Parathyroid adenoma (tissue), 2 donors: ENCODE measurements around the gene TP53INP2.
A peak's percentile ranks its signal among the peaks of the same experiment; 100 is the strongest.

Experiments
- H2AFZ ChIP-seq: fragments of 300-600 bp; sonication (generic); one replicate; pipeline ENCODE4 v1.7.0; 2017; ENCODE audit warnings: antibody characterized with exemption, mild to moderate bottlenecking
- H3K27ac ChIP-seq: fragments of 300-600 bp; sonication (generic); one replicate; pipeline ENCODE4 v1.7.0; 2017
- H3K27me3 ChIP-seq: fragments of 300-600 bp; sonication (generic); one replicate; pipeline ENCODE4 v1.7.0; 2017; ENCODE audit warnings: low read length; ENCODE audit not compliant: control insufficient read depth, insufficient read depth
- H3K36me3 ChIP-seq: fragments of 300-600 bp; sonication (generic); one replicate; pipeline ENCODE4 v1.7.0; 2017; ENCODE audit warnings: low read length; ENCODE audit not compliant: control insufficient read depth, insufficient read depth
- H3K4me1 ChIP-seq: fragments of 300-600 bp; sonication (generic); one replicate; pipeline ENCODE4 v1.7.0; 2017; ENCODE audit warnings: control low read depth
- H3K4me2 ChIP-seq: fragments of 300-600 bp; sonication (generic); one replicate; pipeline ENCODE4 v1.7.0; 2017; ENCODE audit warnings: low read length
- H3K4me3 ChIP-seq: fragments of 300-600 bp; sonication (generic); one replicate; pipeline ENCODE4 v1.7.0; 2017; ENCODE audit warnings: low read depth, low read length
- H3K79me2 ChIP-seq: fragments of 300-600 bp; sonication (generic); one replicate; pipeline ENCODE4 v1.7.0; 2017; ENCODE audit warnings: control low read depth
- H3K9ac ChIP-seq: fragments of 300-600 bp; sonication (generic); one replicate; pipeline ENCODE4 v1.7.0; 2017; ENCODE audit warnings: mild to moderate bottlenecking
- H3K9me3 ChIP-seq: fragments of 300-600 bp; sonication (generic); one replicate; pipeline ENCODE4 v1.7.0; 2017; ENCODE audit warnings: low read length; ENCODE audit not compliant: control insufficient read depth
- TF ChIP-seq, protein P1 (sequence below): fragments of 300-600 bp; sonication (generic); IDR thresholded peaks from one replicate; pipeline ENCODE4 v1.7.0; 2017; ENCODE audit warnings: antibody characterized with exemption, mild to moderate bottlenecking
- donor health status: primary hyperparathyroidism.

The TP53INP2 gene

DNA sequence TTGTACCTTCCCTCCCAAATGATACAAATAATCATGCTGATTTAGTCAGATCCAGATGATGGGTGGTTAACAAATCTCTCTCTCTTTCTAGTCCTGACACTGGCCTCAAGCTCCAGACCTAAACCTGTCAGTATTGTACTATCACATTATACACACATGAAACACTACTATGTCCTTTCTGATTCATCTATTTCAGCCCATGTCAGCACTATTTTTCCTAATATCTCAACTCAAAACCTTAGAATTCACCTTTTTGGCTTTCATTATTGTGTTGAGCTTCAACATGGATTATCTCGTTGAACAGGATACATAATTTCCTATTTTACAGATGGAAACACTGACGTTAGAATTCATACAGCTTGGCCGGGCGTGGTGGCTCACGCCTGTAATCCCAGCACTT, 30.7 kb upstream of the TP53INP2 start:
- Histone ChIP-seq H3K4me1 (peaks cover 3% of the 10 kb centered on the region), H3K4me3 (no peak overlapping the region)
- TF ChIP-seq, protein P1, sequence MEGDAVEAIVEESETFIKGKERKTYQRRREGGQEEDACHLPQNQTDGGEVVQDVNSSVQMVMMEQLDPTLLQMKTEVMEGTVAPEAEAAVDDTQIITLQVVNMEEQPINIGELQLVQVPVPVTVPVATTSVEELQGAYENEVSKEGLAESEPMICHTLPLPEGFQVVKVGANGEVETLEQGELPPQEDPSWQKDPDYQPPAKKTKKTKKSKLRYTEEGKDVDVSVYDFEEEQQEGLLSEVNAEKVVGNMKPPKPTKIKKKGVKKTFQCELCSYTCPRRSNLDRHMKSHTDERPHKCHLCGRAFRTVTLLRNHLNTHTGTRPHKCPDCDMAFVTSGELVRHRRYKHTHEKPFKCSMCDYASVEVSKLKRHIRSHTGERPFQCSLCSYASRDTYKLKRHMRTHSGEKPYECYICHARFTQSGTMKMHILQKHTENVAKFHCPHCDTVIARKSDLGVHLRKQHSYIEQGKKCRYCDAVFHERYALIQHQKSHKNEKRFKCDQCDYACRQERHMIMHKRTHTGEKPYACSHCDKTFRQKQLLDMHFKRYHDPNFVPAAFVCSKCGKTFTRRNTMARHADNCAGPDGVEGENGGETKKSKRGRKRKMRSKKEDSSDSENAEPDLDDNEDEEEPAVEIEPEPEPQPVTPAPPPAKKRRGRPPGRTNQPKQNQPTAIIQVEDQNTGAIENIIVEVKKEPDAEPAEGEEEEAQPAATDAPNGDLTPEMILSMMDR = no peak

DNA sequence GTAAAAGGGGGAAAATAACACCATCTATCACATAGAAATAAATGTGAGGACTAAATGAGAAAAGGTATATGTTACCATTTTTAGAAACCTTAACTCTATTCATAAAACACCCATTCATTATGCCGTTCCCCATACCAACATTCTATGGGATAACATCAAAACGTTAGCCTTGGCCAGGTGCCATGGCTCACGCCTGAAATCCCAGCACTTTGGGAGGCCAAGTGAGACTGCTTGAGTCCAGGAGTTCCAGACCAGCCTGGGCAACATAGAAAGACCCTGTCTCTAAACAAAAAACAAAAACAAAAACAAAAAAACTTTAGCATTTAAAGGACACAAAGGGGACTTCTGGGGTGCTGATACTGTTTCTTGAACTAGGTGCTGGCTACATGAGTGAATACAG, 28.6 kb upstream of the TP53INP2 start:
- peaks cover 3% of the 10 kb centered on the region for H3K4me1 ChIP-seq
- H3K4me2 ChIP-seq = peak overlapping the region; percentile 45
- peaks cover 18% of the 10 kb centered on the region for H3K79me2 ChIP-seq
- H3K36me3 ChIP-seq = no peaks in the 10 kb centered on the region
- H3K9ac ChIP-seq = no peak overlapping the region
- no peak overlapping the region for H3K4me3 ChIP-seq
- H3K27ac ChIP-seq = no peak overlapping the region
- no peak overlapping the region for H2AFZ ChIP-seq
- no peaks in the 10 kb centered on the region for H3K9me3 ChIP-seq
- H3K27me3 ChIP-seq = no peaks in the 10 kb centered on the region
- TF ChIP-seq, protein P1 = no peak

More for the DNA sequence above, 30.7 kb upstream of the TP53INP2 start:
- H3K36me3 ChIP-seq = no peaks in the 10 kb centered on the region
- H2AFZ ChIP-seq = no peak overlapping the region
- no peak overlapping the region for H3K9ac ChIP-seq
- no peaks in the 10 kb centered on the region for H3K27me3 ChIP-seq
- H3K27ac ChIP-seq = no peak overlapping the region
- no peak overlapping the region for H3K4me2 ChIP-seq
- H3K79me2 ChIP-seq = peaks cover 22% of the 10 kb centered on the region
- H3K9me3 ChIP-seq = no peaks in the 10 kb centered on the region

DNA sequence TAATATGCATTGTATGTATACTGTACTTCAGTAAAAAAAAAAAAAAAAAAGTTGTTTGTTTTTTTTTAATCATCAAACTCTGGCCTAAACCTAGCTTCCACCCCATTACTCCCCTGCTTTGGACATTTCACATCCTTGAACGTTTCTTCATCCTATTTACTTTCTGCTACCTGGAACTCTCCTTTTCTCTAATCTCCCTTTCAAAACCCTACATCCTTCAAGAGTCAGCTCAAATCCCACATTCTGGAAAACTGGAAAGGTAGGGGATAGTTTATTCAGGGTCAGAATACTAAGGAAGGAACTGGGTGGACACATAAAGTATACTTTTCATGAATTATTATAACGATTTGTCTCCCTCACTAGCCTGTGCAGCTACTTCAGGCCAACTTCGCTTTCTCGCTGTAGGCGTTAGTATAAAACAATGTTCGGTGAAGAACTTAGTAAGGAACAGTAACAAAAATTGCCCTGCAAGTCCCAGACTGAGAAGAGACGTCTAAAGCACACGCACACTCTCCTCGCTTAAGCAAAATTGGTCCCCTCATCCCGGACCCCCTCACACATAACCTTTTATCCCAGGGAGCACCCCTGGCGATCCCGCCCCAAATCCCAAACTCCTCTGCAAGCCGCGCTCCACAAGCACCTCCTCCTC, 28.0 kb upstream of the TP53INP2 start:
- Histone ChIP-seq H3K4me1 (peaks cover 3% of the 10 kb centered on the region), H3K9me3 (no peaks in the 10 kb centered on the region), H3K4me2 (peak overlapping the region; percentile 45), H3K27me3 (no peaks in the 10 kb centered on the region), H3K36me3 (no peaks in the 10 kb centered on the region), H3K79me2 (peaks cover 14% of the 10 kb centered on the region), H3K4me3 (peak overlapping the region; percentile 75), H3K9ac (peak overlapping the region; percentile 19), H2AFZ (peak overlapping the region; percentile 69), H3K27ac (peak overlapping the region; percentile 82)
- TF ChIP-seq, protein P1 = no peak

DNA sequence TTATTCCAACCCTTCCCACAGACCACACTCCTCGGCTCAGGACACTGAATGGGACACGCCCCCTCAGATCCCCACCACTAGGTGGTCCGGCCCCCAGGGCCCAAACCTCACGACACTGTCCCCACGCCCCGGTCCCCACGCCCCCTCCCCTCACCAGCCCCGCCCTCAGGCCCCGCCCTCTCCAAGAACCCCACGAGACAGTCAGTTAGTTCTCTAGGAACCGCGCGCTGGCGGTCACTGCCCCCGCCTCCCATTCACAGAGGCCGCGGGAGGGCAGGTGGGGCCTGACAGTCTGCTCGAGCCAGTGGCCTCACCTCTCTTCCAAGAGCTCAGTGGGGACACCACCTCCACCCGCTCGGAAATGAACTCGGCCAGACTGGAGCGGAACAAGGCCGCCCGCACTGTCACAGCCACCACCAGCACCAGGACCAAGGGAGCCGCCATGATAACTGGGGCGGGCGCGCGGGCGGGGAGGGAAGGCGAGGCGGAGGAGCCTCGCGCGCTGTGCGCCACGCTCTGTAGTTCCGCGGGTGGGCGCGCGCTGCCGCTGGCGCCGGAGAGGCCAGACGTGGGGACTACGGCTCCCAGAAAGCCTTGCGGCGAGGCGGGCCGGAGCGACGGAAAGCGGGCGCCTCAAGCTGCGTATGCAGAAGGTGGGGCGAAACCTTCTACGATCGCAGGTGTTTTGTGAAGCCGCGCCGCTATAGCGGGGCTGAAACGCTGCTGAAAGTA, 27.3 kb upstream of the TP53INP2 start, which contains the start of gene PIGU:
Gene PIGU, minus strand, starts transcription at position 451 of the 732 bp plus-strand sequence. Its CDS starts 7 bp downstream, at position 444.
- Histone ChIP-seq H3K9ac (peak within 1 kb of the TSS; percentile 19), H3K9me3 (no peaks in the 10 kb centered on the region), H3K4me2 (peak within 1 kb of the TSS; percentile 45), H3K27me3 (no peaks in the 10 kb centered on the region), H3K4me1 (peaks cover 3% of the 10 kb centered on the region), H2AFZ (peak within 1 kb of the TSS; percentile 69), H3K36me3 (no peaks in the 10 kb centered on the region), H3K79me2 (peaks cover 10% of the 10 kb centered on the region), H3K4me3 (peak within 1 kb of the TSS; percentile 75), H3K27ac (peak within 1 kb of the TSS; percentile 82)
- TF ChIP-seq, protein P1 = peak; percentile 39
